ENCODE data around the gene RANBP3L.
A peak's percentile ranks its signal among the peaks of the same experiment; 100 is the strongest.
"Not testable (repeated sequence)": the region's sequence is repeated elsewhere in the genome, so short reads cannot be mapped to it uniquely, and the experiment has no call there.

RANBP3L gene

DNA sequence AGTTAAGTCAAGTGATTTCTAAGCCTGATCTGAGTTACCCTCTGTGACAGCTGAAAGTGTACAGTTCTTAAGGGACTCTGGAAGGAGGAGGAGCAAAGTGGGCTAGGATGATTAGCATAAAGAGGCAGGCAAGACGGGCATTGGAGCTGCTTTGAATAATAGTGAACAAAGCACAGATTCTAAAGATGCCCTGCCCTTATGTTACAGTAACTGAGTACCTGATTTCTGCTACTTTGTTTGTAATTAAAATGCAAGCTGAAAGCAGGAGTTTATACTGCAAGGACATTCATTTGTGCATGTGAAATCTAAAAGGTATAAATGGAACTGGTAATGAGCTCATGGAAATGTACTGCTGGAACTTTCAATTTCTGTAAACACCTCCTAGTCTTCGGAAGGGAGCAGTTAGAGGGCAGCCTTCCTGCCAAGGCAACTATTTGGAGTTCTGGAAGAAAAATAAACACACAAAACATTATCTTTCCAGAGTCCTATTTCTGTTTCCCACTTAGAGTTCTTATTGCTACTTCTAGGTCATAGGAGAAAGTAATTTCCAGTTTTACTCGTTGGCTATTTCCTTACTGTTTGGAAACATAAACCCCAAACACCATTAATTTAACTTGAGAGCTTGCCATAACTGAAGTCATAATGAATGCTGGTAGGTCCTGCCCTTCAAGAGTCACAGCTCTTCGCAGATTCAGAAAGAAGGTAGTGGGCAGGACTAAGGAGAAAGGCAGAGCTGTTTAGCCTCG is at the start of gene RANBP3L:
Gene RANBP3L, minus strand, starts transcription at position 45 of the 746 bp plus-strand sequence. CDS start 486 bp downstream, outside the sequence.
- ATAC-seq (ENCODE audit: low read depth) (peak; percentile 54), DNase-seq (ENCODE audit: low spot score in 2 of 2) (no peak)
- no peaks in the 10 kb centered on the region for H3K36me3 Mint-ChIP-seq
- H3K27ac Mint-ChIP-seq, result no peak within 1 kb of the TSS
- peaks cover 2% of the 10 kb centered on the region for H3K4me1 Mint-ChIP-seq
- H3K4me3 Mint-ChIP-seq, result no peak within 1 kb of the TSS
- no peaks in the 10 kb centered on the region for H3K9me3 Mint-ChIP-seq
- peaks cover 10% of the 10 kb centered on the region for H3K27me3 Mint-ChIP-seq

- Mint-ChIP-seq H3K9me3 (peaks cover 4% of the 10 kb centered on the region), H3K27me3 (peaks cover 2% of the 10 kb centered on the region), H3K27ac (no peak overlapping the region), H3K4me3 (no peak overlapping the region), H3K4me1 (no peaks in the 10 kb centered on the region), H3K36me3 (no peaks in the 10 kb centered on the region)
- ATAC-seq (ENCODE audit: low read depth) (no peak), DNase-seq (ENCODE audit: low spot score in 2 of 2) (no peak)
Observed at GRCh38 chr5:36346896-36347690, 45.4 kb upstream of the RANBP3L start.

DNA sequence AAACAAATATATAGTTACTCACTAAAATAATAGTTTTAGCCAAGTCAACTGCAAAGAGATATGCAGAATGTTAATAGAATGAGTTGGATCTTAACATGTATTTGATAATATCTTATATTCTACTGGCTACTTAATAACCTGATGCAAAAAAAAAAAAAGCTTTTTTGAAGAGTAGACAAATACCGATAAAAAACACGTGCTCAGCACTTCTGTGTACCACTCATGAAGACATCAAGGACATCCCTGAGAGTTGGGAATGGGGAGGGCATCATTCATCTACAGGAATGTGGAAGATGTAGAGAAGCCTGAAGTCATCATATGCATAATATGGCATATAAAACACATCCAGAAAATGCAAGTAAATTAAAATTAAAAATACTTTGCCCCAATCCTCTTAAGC is 43.2 kb upstream of the RANBP3L start:
- DNase-seq (ENCODE audit: low spot score in 2 of 2), result no peak
- H3K4me3 Mint-ChIP-seq, result no peak overlapping the region

DNA sequence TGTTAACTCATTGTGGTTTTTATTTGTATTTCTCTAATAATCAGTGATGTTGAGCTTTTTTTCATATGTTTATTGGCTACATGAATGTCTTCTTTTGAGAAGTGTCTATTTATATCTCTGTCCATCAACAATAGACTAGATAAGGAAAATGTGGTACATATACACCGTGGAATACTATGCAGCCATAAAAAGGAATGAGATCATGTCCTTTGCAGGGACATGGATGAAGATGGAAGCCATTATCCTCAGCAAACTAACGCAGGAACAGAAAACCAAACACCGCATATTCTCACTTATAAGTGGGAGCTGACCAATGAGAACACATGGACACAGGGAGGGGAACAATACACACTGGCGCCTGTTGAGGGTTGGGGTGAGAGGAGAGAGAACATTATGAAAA is 40.0 kb upstream of the RANBP3L start:
- H3K4me1 Mint-ChIP-seq; H3K9me3 Mint-ChIP-seq; H3K27ac Mint-ChIP-seq; H3K36me3 Mint-ChIP-seq; H3K4me3 Mint-ChIP-seq; H3K27me3 Mint-ChIP-seq; DNase-seq (ENCODE audit: low spot score in 2 of 2); ATAC-seq (ENCODE audit: low read depth): not testable (repeated sequence)

More for the DNA sequence above, 43.2 kb upstream of the RANBP3L start:
- ATAC-seq (ENCODE audit: low read depth), result no peak
- no peaks in the 10 kb centered on the region for H3K36me3 Mint-ChIP-seq
- no peaks in the 10 kb centered on the region for H3K4me1 Mint-ChIP-seq
- no peaks in the 10 kb centered on the region for H3K27me3 Mint-ChIP-seq
- no peak overlapping the region for H3K27ac Mint-ChIP-seq
- peaks cover 8% of the 10 kb centered on the region for H3K9me3 Mint-ChIP-seq

- Mint-ChIP-seq H3K9me3 (peaks cover 5% of the 10 kb centered on the region), H3K4me1 (no peaks in the 10 kb centered on the region), H3K4me3 (no peak overlapping the region), H3K27me3 (peaks cover 4% of the 10 kb centered on the region), H3K36me3 (no peaks in the 10 kb centered on the region), H3K27ac (no peak overlapping the region)
- no peak for ATAC-seq (ENCODE audit: low read depth)
- DNase-seq (ENCODE audit: low spot score in 2 of 2), result no peak
Observed at GRCh38 chr5:36337597-36337996, 35.9 kb upstream of the RANBP3L start.

GRCh38 chr5:36334315-36334714 is 32.6 kb upstream of the RANBP3L start:
- no peaks in the 10 kb centered on the region for H3K4me1 Mint-ChIP-seq
- DNase-seq (ENCODE audit: low spot score in 2 of 2), result no peak
- H3K4me3 Mint-ChIP-seq, result no peak overlapping the region
- H3K36me3 Mint-ChIP-seq, result no peaks in the 10 kb centered on the region
- H3K27ac Mint-ChIP-seq, result no peak overlapping the region
- H3K9me3 Mint-ChIP-seq, result no peaks in the 10 kb centered on the region
- H3K27me3 Mint-ChIP-seq, result peaks cover 6% of the 10 kb centered on the region
- ATAC-seq (ENCODE audit: low read depth), result no peak

DNA sequence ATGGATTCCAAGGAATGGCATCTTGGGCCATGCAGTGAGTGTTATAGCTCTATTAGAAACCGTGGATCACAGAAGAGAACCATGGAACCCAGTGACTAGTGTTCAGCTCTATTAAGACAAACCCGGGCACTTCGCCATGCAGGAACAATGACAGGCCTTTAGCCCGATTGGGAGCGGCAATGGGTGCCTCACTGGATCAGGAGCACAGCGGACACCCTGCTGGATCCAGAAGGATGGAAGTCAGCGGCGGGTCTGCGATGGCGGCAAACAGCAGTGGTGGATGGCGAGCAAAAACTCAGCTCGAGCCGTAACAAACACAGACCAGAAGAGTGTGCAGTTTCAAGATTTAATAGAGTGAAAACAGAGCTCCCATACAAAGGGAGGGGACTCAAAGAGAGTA is 31.0 kb upstream of the RANBP3L start:
- ATAC-seq (ENCODE audit: low read depth); H3K9me3 Mint-ChIP-seq; H3K4me3 Mint-ChIP-seq; DNase-seq (ENCODE audit: low spot score in 2 of 2); H3K27ac Mint-ChIP-seq; H3K4me1 Mint-ChIP-seq; H3K27me3 Mint-ChIP-seq; H3K36me3 Mint-ChIP-seq: not testable (repeated sequence)

GRCh38 chr5:36325196-36325595 is 23.5 kb upstream of the RANBP3L start:
- Mint-ChIP-seq H3K27me3 (peaks cover 8% of the 10 kb centered on the region), H3K27ac (no peak overlapping the region), H3K4me1 (no peaks in the 10 kb centered on the region), H3K4me3 (no peak overlapping the region), H3K9me3 (peaks cover 5% of the 10 kb centered on the region), H3K36me3 (no peaks in the 10 kb centered on the region)
- ATAC-seq (ENCODE audit: low read depth), result no peak
- no peak for DNase-seq (ENCODE audit: low spot score in 2 of 2)

- no peak for DNase-seq (ENCODE audit: low spot score in 2 of 2)
- peaks cover 9% of the 10 kb centered on the region for H3K27me3 Mint-ChIP-seq
- peaks cover 5% of the 10 kb centered on the region for H3K9me3 Mint-ChIP-seq
- no peak overlapping the region for H3K27ac Mint-ChIP-seq
- H3K4me3 Mint-ChIP-seq, result no peak overlapping the region
- no peaks in the 10 kb centered on the region for H3K4me1 Mint-ChIP-seq
- ATAC-seq (ENCODE audit: low read depth), result no peak
- no peaks in the 10 kb centered on the region for H3K36me3 Mint-ChIP-seq
Observed at GRCh38 chr5:36323926-36324781, 22.5 kb upstream of the RANBP3L start.

GRCh38 chr5:36312953-36313672 is 11.4 kb upstream of the RANBP3L start:
- DNase-seq (ENCODE audit: low spot score in 2 of 2) (no peak), ATAC-seq (ENCODE audit: low read depth) (no peak)
- H3K9me3 Mint-ChIP-seq, result peaks cover 3% of the 10 kb centered on the region
- no peaks in the 10 kb centered on the region for H3K4me1 Mint-ChIP-seq
- H3K36me3 Mint-ChIP-seq, result no peaks in the 10 kb centered on the region
- H3K4me3 Mint-ChIP-seq, result no peak overlapping the region
- H3K27me3 Mint-ChIP-seq, result peaks cover 10% of the 10 kb centered on the region
- no peak overlapping the region for H3K27ac Mint-ChIP-seq

GRCh38 chr5:36311956-36312355 is 10.3 kb upstream of the RANBP3L start:
- ATAC-seq (ENCODE audit: low read depth) (no peak), DNase-seq (ENCODE audit: low spot score in 2 of 2) (no peak)
- H3K36me3 Mint-ChIP-seq, result no peaks in the 10 kb centered on the region
- peaks cover 10% of the 10 kb centered on the region for H3K27me3 Mint-ChIP-seq
- H3K9me3 Mint-ChIP-seq, result peaks cover 3% of the 10 kb centered on the region
- H3K27ac Mint-ChIP-seq, result no peak overlapping the region
- H3K4me1 Mint-ChIP-seq, result no peaks in the 10 kb centered on the region
- H3K4me3 Mint-ChIP-seq, result no peak overlapping the region

- DNase-seq (ENCODE audit: low spot score in 2 of 2), result no peak
- Mint-ChIP-seq H3K27me3 (peaks cover 7% of the 10 kb centered on the region), H3K36me3 (no peaks in the 10 kb centered on the region), H3K9me3 (peaks cover 3% of the 10 kb centered on the region), H3K4me3 (no peak overlapping the region), H3K27ac (no peak overlapping the region), H3K4me1 (peaks cover 2% of the 10 kb centered on the region)
- no peak for ATAC-seq (ENCODE audit: low read depth)
Observed at GRCh38 chr5:36310138-36310537, 8.4 kb upstream of the RANBP3L start.

- H3K9me3 Mint-ChIP-seq, result no peaks in the 10 kb centered on the region
- ATAC-seq (ENCODE audit: low read depth), result peak; percentile 48
Observed at GRCh38 chr5:36305571-36306326, 4.0 kb upstream of the RANBP3L start.

More at GRCh38 chr5:36305571-36306326, 4.0 kb upstream of the RANBP3L start:
- DNase-seq (ENCODE audit: low spot score in 2 of 2), result peak in 1 of 2 donors; percentile 16
- peaks cover 2% of the 10 kb centered on the region for H3K4me1 Mint-ChIP-seq
- no peaks in the 10 kb centered on the region for H3K27me3 Mint-ChIP-seq
- no peak overlapping the region for H3K27ac Mint-ChIP-seq
- no peaks in the 10 kb centered on the region for H3K36me3 Mint-ChIP-seq
- no peak overlapping the region for H3K4me3 Mint-ChIP-seq
